H4 (cell line): ENCODE measurements around the gene HID1. TPM values are rescaled to one million over a fixed set of nuclear protein-coding genes. Genes with fewer than 3 reads are reported as not detected.
"Not testable (repeated sequence)": the region's sequence is repeated elsewhere in the genome, so short reads cannot be mapped to it uniquely, and the experiment has no call there.

Experiments used
- DNase-seq: peaks from one replicate; pipeline ENCODE4 v3.0.0-alpha.2; 2015; ENCODE audit warnings: low spot score
- total RNA-seq: library from RNA; depleted of rRNA; stranded (reverse); fragments of >200 nt; shearing (Covaris generic); gene quantifications from 2 replicates; pipeline ENCODE4 v1.2.3, GENCODE V29; 2014

The HID1 gene
- total RNA-seq, 1 experiment from 2014 or later, result 0.15 TPM

DNA sequence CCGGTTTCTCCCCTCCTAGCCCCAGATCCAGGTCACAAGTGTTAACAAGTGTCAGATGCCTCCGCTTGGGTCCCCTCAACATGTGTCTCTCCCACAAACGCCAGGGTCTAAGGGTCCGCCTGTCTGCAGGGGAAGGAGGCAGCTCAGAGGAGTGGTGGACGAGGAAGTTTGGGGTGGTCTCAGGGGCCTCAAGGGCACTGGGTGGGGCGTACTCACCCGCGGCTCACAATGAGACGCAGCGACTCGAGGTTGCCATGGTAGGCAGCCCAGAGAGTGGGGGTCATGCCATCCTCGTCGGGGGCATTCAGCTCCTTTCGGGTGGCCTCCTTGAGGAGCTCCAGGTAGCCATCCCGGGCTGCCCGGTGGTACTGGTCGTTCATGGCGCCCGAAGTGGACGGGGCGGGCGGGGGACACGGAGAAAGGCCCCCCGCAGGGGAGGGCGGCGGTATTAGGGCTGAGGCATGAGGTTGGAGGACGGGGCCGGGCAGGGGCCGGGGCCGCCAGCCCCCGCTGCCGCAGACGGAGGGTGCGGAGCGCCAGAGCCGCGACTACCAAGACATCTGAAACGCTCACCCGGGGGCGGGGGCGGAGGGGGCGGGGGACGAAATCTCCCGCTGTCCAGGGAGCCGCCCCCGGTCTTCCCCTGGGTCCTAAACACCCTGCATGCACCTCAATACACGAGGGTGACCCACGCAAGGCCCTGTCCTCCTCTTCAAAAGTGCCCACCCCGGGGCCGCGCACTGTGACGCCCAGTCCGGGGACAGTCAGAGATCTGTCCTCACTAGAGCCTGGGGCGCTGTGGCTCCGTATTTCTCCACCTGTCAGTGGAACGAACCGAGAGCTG is 49.6 kb downstream of the HID1 start, which contains the start of gene USH1G:
USH1G (minus strand) TSS at position 562 of the 844 bp plus-strand sequence; CDS start at position 380, 182 bp downstream.
- no peak for DNase-seq

DNA sequence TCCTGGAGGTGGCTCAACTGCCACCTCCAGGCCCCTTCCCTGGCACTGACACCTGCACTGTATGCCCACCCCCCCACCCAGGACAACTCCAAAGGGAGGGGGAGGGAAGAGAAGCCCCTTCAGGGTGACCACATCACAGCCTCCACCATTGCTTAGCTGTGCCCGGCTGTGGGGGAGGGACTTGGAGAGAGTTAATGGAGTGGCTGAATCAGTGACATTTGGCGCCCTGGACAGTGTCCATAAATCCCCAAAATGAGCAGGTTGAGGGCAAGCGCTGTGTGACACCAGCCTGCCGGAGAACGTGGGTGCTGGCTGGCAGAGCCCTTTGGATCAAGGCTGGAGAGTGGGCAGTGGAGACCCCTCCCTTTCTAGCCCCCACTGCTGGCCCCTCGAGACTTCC is 50.4 kb downstream of the HID1 start:
- no peak for DNase-seq

DNA sequence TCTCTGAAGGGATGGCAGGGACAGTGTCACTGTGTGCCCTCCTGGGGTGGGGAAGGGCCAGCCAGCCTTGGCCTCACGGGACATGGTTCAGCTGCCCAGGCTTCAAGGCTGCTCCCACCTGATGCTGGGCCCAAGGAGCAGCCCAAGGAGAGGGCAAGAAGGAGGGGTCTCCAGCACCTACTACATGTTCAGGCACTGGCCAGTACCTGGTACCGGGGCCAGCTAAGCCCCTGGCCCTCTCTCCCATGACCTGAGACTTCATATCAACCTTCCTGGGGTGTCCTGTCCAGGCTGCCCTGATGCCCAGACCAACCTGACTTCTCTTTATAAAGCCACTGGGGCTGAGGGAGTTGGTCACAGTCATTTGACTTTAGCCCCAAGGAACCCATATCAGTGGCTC is 50.8 kb downstream of the HID1 start:
- no peak for DNase-seq

DNA sequence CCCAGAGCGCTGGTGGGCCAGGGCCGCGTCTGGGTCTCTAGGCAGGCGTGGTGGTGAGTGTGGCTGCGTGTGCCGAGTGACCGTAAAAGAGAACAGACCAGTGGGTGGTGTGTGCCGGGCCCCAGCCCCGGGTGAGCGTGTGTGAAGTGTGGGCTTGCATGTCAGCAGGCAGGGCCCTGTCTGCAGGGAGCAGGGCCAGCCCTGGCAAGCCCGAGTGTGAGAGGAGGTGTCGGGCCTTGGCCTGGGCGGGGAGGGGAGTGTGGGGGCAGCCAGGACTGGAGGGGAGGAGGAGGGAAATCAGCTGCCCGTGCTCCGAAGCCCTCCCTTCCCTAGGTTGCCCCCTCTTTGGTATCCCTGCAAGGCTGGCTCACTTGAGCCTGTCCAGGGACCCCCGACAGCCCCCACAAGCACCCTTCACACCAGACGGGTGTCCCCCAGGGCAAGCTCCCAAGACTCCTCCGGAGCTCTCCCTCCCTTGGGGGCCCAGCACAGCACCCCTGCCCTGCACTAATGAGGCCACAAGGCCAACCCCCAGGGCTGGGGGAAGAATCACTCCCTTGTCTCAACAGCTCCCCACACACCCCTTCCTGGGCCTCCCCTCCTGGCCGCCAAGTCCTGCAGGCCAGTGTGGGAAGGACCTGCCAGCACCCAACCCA is 51.4 kb downstream of the HID1 start:
- DNase-seq, result no peak

DNA sequence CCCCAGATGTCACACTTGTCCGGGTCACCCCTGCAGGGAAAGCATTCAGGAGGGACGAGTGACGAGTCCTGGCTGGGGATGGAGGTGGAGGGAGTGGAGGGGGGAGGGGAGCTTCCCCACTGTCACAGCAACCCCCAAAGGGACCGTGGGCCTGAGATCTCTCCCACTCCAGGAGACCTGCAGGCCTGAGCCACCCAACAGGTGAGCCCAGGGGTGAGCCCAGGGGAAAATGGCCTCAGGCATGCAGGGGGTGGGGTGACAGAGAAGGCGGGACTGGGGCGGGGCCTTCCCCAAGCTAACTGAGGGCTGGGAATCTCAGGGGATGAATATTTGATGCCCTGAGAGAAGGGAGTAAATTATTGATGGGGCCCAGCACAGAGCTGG is 51.9 kb downstream of the HID1 start:
- no peak for DNase-seq

DNA sequence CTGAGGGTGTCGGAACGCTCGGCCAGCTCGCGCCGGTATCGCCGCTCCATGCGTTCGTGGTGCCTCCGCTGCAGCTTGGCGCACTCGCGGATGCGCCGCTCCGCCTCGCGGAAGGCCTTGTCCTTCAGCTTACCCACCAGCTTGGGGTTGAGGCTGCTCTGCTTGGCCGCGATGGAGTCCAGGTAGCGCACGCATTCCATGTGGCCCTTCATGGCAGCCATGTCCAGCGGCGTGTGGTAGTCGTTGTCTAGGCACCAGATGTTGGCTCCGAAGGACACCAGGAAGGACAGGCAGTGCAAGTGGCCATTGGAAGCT is 52.3 kb downstream of the HID1 start:
- DNase-seq, result no peak

DNA sequence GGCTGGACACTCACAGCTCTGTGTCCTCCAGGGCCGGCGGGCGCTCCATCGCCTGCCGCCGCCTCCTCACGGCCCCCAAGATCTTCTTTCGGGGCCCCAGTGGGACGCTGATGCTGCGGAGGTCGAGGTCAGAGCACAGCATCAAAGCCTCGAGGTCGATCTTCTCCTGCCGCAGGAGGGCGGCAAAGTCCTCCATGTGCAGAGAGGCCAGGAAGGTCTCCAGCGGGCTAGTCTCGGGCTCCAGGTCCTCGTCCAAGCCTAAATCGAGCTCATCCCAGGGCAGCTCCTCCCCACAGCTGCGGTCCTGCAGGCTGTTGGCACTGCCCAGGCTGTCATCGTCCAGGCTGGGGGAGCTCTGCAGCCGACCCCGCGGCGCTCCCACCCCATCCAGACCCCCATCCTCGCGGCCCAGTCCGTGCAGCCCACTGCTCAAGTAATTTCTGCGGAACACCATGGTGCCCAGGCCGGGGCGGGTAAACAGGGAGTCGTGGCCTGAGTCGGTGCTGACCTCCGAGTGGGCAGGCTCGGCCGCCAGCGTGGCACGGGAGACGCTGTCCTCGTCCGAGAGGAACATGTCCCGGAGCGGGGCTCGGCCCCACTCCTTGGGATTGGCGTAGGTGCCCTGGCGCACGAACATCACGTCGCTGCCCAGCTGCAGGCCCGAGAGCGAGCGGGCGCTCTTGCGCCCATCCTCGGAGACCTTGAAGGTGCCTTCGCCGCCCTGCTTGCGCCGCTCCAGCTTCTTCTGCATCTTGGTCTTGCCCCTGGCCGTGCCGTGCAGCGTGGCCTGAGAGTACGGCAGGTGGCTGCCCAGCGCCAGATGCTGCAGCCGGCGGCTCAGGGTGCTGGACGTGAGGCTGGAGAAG is 52.9 kb downstream of the HID1 start:
- no peak for DNase-seq

DNA sequence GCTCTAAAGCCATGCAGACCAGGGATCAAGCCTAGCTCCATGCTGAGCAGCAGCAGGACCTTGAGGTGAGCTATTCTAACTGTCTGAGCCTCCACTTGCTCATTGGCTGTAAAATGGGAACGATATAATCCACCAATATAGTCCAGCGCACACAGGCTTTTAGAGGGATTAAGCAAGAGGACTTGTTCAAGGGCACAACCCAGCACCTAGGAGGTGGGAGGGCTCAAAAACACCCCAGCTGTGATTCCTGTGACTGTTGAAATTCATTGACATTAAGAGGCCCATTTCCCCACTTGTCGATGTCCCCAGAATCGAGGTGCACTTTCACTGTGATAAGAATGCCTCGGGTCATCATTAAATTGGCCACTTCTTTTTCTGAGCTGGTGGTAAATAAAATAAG is 53.7 kb downstream of the HID1 start:
- no peak for DNase-seq

DNA sequence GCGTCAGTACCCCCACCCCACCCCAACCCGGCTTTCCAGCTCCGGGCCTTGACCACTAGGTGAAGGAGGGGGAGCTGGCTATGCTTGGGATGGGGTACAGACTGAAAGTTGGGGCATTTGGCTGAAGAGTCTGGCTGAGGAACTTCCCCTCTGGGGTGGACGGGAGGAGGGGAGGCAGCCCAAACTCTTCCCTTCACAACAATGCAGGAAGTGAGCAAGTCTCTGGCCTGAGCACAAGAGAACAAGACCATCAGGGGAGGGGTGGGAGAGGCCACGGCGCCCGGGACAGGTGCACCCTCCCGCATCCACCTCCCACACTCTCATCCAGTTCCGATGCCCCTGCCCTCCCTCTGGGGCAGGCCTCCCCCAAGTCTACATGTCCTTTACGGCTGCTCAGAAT is 55.1 kb downstream of the HID1 start:
- no peak for DNase-seq

DNA sequence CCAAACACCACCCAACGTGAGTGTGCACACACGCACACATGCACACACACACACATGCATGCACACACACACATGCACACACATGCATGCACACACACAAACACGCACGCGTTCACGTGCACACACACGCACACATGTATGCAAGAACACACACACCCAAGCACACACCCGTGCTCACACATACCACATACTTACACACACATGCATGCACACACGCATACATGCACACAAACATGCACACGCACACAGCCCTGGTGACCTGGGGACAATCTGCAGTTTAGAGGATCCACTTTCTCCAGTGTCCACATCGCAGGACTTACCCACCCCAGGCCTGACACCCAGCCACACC is 55.7 kb downstream of the HID1 start:
- no peak for DNase-seq

DNA sequence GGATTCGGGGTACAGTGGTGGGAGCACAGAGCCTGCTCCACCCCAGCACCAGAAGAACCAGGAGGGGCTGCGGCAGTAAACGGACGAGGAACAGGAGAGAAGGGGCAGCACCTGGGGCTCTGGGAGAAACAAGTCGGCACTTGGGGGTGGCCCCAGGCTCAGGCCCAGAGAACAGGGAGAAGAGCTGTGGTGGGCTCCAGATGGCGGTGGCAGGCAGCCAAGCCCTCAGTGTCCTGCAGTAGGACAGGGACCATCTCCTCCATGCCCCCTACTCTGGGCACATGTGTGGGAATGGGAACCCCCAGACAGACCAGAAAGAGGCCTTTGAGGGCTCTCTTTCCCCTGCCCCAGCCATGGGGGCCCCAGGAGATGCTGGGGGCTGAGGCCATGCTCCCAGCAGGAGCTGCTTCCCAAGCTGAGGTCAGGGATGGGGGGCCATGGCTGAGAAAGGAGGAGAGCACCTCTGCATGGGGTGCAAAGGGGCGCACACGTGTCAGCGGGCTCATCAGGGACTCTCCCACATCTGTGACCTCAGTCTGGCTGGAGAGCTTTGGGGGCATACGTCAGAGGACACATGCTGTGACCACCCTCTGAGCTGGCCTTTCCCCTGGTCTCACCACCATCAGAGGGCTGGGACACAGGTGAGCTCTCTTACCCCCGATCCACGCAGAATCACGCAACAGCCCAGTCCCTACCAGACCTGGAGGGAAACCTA is 56.3 kb downstream of the HID1 start:
- no peak for DNase-seq

DNA sequence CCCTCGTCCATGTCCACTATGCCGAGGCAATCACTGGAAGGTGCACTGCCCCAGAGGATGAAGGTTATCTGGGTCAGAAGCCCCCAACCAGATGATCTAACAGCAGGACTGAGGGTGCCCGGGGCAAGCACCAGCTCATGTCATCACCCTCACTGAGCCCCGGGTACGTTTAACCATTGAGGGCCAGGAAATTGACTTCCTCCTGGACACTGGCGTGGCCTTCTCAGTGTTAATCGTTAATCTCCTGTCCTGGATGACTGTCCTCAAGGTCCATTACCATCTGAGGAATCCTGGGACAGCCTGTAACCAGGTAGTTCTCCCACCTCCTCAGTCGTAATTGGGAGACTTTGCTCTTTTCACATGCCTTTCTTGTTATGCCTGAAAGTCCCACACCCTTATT is 61.1 kb downstream of the HID1 start:
- not testable (repeated sequence) for DNase-seq

DNA sequence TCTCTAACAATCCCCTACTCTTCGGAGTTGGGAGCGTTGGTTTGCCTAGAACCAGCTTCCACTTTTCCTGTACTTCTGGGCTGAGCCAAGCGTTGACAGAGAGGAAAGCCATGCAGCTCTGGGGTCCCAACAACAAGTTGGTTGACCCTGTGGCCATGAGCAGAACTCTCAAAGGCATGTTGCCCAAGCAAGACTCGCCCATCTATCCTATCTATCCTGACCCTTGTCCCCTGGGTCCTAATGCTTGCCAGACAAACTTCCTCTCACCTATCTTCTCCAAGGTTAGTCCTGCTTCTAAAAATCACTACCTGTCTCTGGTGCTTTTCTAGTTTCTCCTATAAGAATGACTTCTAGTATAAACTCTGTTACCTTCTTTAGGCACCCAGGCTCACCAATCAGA is 63.5 kb downstream of the HID1 start:
- not testable (repeated sequence) for DNase-seq

DNA sequence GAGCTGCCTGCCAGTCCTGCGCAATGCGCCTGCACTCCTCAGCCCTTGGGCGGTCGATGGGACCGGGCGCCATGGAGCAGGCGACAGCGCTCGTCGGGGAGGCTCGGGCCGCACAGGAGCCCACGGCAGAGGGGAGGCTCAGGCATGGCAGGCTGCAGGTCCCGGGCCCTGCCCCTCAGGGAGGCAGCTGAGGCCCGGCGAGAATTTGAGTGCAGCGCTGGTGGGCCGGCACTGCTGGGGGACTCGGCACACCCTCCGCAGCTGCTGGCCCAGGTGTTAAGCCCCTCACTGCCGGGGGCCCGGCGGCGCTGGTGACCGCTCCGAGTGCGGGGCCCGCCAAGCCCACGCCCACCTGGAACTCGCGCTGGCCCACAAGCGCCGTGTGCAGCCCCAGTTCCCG is 65.5 kb downstream of the HID1 start:
- DNase-seq, result no peak

DNA sequence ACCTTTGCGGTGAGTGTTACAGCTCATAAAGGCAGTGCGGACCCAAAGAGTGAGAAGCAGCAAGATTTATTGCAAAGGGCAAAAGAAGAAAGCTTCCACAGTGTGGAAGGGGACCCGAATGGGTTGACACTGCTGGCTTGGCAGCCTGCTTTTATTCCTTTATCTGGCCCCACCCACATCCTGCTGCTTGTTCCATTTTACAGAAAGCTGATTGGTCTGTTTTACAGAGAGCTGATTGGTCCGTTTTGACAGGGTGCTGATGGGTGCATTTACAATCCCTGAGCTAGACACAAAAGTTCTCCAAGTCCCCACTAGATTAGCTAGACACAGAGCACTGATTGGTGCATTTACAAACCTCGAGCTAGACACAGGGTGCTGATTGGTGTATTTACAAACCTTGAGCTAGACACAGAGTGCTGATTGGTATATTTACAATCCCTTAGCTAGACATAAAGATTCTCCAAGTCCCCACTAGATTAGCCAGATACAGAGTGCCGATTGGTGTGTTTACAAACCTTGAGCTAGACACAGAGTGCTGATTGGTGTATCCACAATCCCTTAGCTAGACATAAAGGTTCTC is 66.3 kb downstream of the HID1 start:
- not testable (repeated sequence) for DNase-seq

DNA sequence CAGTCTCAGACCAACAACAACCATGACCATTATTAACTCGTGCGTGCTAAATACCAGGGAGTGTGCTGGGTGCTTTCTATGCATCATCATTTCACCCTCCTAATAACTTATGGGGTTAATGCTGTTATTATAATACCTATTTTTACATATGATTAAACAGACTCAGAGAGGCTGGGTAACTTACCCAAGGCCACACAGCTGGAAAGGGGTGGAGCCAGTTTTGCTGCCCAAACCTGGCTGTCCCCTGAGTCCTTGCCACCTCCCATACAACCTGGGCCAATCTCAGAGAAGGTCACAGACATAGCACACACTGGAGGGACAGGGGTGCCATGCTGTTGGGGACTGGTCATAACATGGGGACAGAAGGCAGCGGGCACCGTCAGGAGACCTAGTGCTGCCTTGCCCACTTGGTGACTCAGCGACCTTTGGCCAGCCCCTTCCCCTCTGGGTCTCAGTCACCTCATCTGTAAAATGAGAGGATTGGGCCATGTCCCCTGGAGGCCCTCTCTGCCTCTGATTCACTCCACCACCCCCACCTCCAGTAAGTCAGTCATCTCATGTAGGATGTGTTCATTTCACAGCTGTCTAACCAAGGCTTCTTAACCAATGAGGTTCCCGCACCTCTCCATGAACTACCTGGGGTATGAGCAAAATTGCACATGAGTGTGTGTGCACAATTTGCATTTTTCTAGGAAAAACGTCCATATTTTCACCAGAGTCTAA is 67.7 kb downstream of the HID1 start:
- DNase-seq, result no peak

DNA sequence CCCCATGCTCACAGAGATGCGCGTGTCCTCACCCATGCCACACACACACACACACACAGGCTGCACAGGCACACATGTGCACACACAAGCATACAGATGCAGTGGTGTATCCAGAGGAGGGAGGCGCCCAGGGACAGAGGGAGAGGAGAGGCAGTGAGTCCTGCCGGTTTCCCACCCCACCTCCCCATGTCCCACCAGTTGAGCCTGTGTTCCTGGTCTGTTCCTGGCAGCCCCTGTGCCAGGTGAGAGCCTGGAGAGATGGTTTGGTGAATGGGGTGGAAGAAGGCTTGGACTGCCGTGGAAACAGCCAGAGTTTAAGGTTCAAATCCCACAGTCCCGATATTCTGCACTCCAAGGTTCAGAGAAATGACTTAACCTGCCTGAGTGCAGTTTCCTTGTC is 68.9 kb downstream of the HID1 start:
- DNase-seq, result no peak

DNA sequence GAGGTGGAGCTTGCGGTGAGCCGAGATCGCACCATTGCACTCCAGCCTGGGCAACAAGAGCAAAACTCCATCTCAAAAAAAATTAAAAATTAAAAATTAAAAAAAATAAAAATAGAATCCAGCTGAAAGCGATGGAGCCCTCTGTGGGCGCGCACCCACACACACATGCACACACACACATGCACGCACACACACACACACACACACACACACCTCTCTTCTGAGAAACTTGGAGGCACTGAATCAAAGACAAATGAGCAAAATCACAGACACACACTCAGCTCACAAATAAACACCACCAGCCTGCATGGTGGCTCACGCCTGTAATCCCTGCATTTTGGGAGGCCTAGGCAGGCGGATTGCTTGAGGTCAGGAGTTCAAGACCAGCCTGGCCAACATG is 69.5 kb downstream of the HID1 start:
- no peak for DNase-seq

DNA sequence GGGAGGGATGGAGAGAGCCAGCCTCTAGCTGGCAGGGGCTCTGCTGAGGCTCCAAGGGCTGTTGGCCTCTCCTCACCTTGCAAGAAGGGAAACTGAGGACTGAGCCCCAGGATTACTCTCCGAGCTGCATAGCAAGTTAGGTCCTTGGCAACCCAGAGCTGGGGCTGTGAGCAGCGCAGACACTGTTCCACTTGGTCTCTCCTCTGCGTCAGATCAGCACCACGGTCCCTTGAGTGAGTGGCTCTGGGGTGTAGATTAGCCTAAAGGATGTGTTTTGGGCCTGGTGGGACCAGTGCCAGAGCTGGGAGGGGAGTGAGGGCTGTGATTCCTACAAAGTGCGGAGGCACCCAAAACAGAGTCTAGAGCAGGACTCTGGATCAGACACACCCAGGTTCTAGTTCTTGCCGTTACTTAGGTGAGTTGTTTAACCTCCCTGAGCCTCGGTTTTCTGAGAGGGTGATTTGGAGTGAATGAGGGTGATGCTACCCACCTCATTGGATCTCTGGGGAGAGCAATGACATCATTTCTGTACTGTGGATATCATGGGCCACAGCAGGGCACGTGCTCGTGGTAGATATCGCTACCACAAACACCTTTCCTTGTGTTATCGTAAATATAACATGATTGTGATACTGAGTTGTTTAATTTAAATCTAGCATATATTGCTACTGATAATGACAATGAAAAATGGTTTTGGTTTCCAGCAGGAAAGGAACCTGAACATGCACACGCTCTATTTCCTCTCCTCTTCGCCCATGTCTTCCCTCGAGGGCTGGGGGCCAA is 71.0 kb downstream of the HID1 start:
- DNase-seq, result no peak
